C1 segment of cervical spinal cord (tissue), 14 donors: Measurements from ENCODE around the gene NKX6-1.

Experiments used
- DNase-seq, 14 donors: peaks; one replicate each; lab custom pipeline; 2025; lab: John Stamatoyannopoulos, UW

Gene NKX6-1

GRCh38 chr4:84498935-84499623 is at the start of gene NKX6-1:
NKX6-1 (minus strand) TSS chr4:84499292; CDS start chr4:84498228, 1,064 bp downstream.
- peak in 12 of 14 donors; percentile 4 to 65 (median 28) for DNase-seq

DNA sequence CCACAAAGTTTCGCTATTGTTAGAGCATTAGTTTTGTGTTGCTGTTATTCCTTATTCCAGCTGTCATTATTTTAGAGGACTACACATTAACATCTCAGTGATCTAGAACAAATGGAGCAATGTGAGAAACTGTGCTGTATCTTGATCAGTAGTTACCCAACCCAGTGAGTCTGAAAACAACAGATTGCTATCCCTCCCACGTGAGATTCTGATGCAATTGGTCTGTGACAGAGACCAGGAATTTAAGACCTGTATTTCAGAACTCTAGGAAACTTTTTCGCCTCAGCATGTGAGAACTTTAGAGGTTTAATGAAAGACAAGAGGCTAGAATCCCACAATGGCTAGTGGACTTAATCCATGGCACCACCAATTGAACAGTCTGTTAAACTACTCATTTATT is 48.1 kb upstream of the NKX6-1 start:
- DNase-seq = no peak

DNA sequence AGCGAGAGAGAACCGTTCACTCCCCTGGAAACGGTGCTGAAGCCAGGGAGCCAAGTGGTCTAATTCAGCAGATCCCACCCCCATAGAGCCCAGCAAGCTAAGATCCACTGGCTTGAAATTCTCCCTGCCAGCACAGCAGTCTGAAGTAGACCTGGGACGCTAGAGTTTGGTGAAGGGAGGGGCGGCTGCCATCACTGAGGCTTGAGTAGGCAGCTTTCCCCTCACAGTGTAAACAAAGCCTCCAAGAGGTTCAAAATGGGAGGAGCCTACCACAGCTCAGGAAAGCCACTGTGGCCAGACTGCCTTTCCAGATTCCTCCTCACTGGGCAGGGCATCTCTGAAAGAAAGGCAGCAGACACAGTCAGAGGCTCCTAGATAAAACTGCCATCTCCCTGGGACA is 46.0 kb upstream of the NKX6-1 start:
- DNase-seq = no peak

GRCh38 chr4:84535901-84536300 is 36.8 kb upstream of the NKX6-1 start:
- DNase-seq = no peak

GRCh38 chr4:84531689-84532088 is 32.6 kb upstream of the NKX6-1 start:
- no peak for DNase-seq

DNA sequence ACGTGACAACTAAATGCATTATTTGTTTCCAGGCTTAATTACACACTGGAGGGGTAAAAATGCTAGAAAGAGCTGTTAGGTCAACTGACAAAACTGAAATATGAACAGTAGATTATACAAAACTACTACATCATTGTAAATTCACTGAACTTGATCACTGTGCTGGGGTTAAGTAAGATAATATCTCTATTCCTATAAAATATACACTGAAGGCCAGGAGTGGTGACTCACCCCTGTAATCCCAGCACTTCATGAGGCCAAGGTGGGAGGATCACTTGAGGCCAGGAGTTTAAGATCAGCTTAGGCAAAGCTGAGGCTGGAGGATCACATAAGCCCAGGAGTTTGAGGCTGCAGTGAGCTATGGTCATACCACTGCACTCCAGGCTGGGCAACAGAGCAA is 31.8 kb upstream of the NKX6-1 start:
- no peak for DNase-seq

DNA sequence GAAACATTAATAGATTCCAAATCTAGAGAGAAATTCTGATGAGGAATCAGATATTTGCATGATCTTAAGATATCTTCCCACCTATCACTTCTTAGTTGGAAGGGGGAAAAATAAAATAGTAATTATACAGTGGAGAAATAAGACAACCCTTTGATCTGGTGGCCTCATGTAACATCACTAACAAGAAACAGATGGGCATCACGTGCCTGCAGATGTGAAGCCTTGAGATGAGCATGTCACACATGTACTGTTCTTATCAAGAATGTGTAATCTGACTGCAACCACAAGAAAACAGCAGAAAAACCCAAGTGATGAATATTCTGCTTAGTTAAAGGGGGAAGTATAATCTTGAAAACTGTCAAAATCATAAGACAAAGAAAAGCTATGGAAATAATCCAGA is 31.4 kb upstream of the NKX6-1 start:
- no peak for DNase-seq

GRCh38 chr4:84529169-84529751 is 30.2 kb upstream of the NKX6-1 start:
- DNase-seq = no peak

- no peak for DNase-seq
Measured at GRCh38 chr4:84527391-84527790, 28.3 kb upstream of the NKX6-1 start.

DNA sequence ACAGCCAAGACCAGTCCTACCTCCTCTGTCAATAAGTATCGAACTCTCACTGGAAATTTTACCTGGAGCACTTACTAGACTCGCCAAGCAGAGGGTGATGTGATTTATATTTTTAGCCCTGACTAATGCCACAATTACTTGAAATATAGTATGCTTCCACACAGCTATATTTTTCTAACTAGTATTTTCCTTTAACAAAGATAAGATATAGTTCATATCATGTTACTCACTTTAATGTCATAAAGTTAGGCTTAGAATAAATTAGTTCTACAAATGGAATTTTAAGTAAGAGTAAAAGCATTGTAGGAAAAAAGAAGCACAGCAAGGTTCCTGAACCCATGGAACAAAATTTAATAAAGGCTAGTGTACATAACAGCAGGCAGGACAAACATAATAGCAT is 16.0 kb upstream of the NKX6-1 start:
- DNase-seq = no peak

- no peak for DNase-seq
Measured at GRCh38 chr4:84512277-84512676, 13.2 kb upstream of the NKX6-1 start.

- DNase-seq = no peak
Measured at GRCh38 chr4:84511703-84512102, 12.6 kb upstream of the NKX6-1 start.

- no peak for DNase-seq
Measured at GRCh38 chr4:84507941-84508340, 8.8 kb upstream of the NKX6-1 start.

DNA sequence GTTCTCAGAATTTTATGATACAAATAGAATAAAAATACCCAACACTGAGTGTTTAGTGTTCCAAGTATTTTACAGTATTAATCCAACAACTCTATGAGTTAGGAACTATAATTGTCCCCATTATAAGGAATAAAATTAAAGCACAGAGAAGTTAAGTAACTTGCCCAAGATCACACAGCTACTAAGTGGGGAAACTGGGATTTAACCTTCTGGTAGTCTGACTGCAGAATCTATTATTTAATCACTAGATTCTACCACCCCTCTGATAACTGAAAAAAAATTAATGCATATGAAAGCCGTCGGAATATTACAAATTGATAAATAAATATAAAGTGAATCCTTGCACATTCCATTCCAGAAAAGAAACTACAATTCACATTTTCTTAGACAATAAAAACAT is 5.7 kb upstream of the NKX6-1 start:
- DNase-seq = no peak

DNA sequence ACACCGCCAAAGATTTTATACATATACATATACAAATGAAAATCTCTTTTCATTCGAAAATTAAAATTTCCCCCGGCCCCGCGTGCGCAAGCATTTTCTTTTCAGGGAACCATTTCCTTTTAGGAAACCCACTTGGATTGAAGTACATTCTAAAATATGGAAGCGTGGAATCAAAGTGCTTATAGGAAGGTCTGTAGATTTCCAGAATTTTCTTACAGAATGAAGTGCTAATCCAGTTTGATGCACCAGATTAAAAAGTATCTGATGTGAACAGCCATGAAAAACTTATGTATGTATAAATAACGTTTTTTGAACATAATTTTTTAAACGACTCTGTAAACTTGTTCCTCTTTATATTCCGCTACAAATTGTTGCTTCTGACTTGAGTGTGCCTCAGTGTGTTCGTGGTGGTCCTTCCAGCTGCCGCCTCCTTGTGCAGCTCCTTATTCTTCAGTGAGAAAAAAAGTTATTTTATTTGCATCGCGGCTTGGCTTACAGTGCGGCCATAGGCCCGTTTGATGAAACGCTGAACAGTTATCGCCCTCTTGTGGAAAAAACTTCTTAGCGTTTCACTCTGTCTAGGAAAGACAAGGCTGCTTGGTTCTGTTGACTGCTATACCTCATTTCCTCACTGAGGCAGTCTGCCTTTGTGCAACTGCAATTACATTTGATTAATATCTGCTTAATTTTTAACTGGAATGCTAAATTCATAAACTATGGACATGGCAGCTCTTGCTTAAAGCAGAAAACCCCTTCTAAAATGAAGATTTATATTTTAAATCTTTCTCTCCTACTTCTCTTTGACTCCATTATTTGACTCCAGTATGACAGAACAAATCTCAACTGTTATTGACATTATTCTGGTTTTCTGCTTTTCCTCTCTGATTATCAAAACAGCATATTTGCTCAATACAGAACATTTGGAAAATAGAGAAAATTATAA is 4.7 kb upstream of the NKX6-1 start:
- DNase-seq = peak in 1 of 14 donors; percentile 7

DNA sequence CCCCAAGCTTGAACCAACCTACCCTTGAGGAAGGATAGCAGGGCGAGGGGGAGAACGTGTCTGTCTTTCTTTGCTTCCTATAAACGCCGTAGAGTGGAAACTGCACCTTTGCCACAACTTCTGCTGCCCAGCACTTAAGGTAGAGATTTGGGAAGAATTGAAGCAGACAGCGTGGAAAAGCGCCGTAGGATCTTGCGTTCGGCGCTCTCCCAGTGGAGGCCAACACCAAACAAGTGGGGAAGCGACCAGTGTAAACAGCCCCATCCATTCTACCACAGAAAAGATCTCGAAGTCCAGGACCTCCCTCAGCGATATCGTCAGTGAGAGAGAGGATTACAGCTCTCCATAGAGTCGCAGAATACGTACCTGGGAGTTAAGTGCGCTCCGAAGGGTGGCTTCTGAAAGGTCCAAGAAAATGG is 3.9 kb upstream of the NKX6-1 start:
- DNase-seq = no peak

- DNase-seq = no peak
Measured at GRCh38 chr4:84502333-84502954, 3.4 kb upstream of the NKX6-1 start.

DNA sequence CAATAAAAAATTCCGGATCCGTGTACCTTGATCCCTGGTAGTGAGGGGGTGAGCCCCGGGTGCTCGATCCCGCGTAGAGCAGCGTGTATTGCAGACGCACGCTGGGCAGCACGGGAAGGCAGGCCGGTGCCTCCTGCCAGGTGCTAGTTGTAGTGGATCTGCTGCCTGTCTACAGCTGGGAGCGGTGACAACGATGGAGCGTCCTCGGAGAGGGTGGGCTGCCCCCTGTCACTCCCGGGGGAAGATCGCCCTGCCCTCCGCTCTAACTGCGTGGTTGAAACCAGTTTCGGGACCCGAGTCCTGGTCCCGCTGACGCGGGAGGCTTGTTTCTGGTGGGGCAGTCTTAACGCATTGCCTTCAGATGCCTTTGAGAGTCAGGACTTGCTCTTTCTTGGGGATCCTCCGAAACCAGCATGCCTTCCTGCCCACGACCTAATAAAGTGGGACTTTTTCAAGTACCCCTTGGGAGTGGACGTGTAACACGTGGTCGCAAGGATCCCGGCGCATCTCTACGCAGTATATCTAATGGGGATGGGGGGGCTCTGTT is 2.7 kb upstream of the NKX6-1 start:
- DNase-seq = no peak

GRCh38 chr4:84501202-84501503 is 2.1 kb upstream of the NKX6-1 start:
- no peak for DNase-seq

- no peak for DNase-seq
Measured at GRCh38 chr4:84500386-84501201, 1.5 kb upstream of the NKX6-1 start.

DNA sequence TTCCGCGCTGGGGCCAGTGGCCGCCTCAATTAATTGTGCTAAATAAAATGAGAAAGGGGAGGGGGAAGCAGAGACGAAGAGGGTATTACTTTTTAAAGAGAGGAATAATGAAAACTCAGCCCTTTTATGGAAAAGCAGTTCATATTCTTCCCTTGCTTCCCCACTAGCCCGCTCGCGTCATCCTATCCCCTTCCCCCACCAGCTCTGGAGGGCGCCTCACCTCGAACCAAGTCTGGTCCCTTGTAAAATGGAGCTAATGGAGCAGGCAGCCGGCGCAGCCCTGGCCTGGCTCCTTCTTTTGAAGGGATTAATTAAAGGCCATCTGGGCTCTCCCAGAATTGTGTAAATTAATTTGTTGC is 511 bp upstream of the NKX6-1 start:
- DNase-seq = no peak
